Epithelial cell of esophagus (primary cell): ENCODE results near the gene ZNF280B.

Experiments used
- DNase-seq: peaks from one replicate; pipeline ENCODE4 v3.0.0; 2010; ENCODE audit warnings: low read depth
- H3K4me3 ChIP-seq: 2 replicates; pipeline ENCODE4 v1.5.1; 2011; ENCODE audit warnings: mild to moderate bottlenecking, low read length, control low read depth
- TF ChIP-seq, protein P1 (sequence below): IDR thresholded peaks from 2 replicates; pipeline ENCODE4 v1.5.1; 2011; ENCODE audit warnings: low read depth, mild to moderate bottlenecking, low read length, control low read depth, inconsistent platforms; ENCODE audit not compliant: insufficient read depth; ENCODE audit errors: missing control alignments

ZNF280B gene

DNA sequence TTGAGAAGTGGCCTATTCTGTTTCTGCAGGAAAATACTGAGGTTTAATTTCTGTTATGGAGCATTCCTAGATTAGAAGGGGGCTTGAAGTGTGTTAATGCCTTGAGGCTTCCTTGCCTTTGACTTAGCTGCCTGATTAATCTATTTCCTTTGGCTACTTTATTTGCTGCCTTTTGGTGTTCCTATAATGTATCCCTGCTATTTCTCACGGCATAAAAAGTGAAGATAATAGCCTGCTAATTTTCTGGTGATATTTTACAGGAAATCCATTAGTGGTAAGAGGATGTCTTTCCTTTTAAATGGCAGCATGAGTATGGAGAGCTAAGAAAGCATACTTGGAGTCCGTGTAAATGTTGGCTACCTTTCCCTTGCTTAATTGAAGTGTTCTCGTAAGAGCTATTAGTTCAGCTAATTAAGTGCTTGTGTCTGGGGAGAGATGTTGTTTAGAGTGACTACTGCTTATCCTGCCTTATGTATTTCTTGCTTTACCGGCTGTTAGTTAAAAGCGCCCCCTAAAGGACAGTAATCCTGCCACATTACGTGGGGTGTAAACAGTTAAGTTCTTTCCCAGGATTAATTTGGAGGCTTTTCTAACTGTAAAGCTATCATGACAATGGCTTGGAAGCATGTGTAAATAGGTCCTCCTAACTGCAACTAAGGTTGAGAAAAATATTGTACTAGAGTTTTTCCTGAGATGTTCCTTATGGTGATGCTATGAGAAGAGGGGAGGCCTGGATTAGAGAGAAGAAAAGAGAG is 45.6 kb downstream of the ZNF280B start:
- peak; percentile 21 for DNase-seq
- TF ChIP-seq, protein P1, sequence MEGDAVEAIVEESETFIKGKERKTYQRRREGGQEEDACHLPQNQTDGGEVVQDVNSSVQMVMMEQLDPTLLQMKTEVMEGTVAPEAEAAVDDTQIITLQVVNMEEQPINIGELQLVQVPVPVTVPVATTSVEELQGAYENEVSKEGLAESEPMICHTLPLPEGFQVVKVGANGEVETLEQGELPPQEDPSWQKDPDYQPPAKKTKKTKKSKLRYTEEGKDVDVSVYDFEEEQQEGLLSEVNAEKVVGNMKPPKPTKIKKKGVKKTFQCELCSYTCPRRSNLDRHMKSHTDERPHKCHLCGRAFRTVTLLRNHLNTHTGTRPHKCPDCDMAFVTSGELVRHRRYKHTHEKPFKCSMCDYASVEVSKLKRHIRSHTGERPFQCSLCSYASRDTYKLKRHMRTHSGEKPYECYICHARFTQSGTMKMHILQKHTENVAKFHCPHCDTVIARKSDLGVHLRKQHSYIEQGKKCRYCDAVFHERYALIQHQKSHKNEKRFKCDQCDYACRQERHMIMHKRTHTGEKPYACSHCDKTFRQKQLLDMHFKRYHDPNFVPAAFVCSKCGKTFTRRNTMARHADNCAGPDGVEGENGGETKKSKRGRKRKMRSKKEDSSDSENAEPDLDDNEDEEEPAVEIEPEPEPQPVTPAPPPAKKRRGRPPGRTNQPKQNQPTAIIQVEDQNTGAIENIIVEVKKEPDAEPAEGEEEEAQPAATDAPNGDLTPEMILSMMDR: peak; percentile 17
- H3K4me3 ChIP-seq: no peak overlapping the region

DNA sequence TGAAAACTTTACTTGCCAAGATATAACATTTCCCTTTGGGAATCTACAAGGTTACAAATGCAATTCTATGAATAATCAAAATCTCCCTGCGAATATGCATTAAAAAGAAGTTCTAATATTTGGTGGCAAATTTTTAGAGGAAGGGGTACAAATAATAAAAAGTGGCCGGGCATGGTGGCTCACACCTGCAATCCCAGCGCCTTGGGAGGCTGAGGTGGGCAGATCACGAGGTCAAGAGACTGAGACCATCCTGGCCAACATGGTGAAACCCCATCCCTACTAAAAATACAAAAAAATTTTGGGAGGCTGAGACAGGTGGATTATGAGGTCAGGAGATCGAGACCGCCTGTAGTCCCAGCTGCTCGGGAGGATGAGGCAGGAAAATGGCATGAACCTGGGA is 47.0 kb downstream of the ZNF280B start:
- no peak overlapping the region for H3K4me3 ChIP-seq
- DNase-seq: no peak
- TF ChIP-seq, protein P1: no peak

DNA sequence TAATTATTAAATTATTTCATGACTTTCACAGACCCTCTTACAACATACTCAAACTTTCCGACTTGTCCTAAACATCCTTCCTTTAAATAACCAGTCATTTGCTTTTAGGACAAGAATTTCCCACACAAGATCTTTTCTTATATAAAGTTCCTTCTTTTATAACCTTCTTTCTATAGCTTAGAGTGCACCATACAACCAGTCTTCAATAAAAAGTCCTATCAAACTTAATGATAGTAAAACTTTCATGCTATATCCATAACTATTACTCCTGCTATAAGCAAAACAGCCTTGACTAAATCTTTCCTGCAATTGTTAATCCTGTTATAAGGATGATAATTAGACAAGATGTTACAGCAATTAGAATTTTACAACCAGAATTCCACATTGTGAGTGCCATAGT is 47.4 kb downstream of the ZNF280B start:
- no peak overlapping the region for H3K4me3 ChIP-seq
- no peak for DNase-seq
- TF ChIP-seq, protein P1: no peak

DNA sequence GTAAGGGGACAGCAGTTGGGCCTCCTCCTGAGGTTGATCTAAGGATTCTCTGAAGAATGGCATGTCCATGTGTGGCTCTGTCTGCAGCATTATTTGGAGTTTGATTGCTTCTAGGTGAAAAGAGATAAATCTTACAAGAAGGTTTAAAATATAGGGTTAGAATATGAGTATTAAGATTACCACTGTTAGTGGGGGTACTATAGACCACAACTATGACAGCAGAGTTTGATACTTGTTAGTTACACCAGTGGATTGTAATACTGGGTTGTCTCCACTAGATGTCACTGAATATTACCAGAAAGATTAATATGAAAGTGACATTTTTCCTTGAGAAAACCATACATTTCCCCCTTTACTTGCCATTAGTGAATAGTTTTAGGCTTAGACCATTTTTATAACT is 47.9 kb downstream of the ZNF280B start:
- no peak for DNase-seq
- TF ChIP-seq, protein P1: peak; percentile 9
- no peak overlapping the region for H3K4me3 ChIP-seq

DNA sequence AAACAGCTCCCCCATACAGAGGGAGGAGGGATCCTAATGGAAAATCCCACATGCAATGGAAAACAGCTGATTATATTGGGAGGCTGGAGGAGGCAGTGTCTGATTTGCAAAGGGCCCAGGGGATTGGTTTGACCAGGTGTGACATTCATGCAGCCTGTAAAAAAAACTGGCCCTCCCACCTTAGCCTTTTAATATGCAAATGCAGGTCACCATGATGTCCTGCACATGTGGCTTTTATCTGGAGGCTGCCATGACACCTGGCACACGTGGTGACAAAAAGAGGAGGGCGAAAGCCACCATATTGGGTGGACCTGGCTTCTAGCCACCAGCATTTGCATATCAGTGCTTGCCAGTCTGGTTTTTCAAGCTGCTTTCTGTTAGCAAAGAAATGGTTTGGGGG is 48.5 kb downstream of the ZNF280B start:
- TF ChIP-seq, protein P1: no peak
- DNase-seq: no peak
- H3K4me3 ChIP-seq: no peak overlapping the region

DNA sequence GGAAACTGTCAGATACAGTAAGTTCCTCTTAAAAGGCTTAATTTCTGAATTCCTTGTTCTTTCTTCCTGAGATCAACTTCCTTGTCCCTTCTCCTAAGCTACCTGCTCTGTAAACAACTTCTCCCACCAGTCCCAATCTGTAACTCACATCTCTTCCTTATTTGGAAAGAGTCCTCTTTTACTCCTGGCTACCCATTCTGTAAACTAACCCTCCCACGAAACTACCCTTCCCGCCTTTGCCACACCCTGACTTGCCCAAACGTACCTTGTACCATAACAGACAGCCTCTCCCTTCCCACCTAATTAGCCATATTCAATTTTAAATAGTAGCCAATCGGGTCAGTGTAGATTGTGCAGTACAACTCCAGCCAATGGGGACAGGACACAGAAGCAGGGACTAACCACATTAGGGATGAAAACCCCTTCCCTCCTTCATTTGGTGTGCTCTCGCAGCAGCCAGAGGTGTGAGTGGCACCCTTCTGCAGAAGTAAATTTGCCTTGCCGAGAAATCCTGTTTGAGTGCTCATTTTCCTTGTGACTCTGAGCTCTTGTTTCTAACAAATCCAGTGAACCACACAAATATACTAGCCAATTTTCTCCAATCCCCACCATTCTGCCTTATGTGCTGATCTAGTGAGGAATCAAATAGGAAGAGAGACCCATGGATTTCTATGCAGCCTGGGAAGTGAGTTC is 49.5 kb downstream of the ZNF280B start:
- TF ChIP-seq, protein P1: no peak
- no peak overlapping the region for H3K4me3 ChIP-seq
- no peak for DNase-seq

DNA sequence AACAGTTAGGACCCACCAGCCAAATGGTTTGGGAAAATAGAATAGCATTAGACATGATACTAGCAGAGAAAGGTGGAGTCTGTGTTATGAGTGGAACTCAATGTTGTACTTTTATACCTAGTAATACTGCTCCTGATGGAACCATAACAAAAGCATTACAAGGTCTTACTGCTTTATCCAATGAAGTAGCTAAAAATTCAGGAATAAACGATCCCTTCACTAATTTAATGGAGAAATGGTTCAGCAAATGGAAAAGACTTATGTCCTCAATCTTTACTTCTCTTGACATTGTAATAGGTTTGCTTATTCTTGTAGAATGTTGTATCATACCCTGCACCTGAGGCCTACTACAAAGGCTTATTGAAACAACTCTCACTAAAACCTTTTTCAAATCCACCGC is 50.2 kb downstream of the ZNF280B start:
- DNase-seq: no peak
- TF ChIP-seq, protein P1: no peak
- no peak overlapping the region for H3K4me3 ChIP-seq
